ENCODE data around the gene MYT1.

- TF ChIP-seq ZNF274 (IDR thresholded peaks at IDR 0.05; ENCODE audit: low read depth, low read length), result no peak
- no peak for TF ChIP-seq YY1 (IDR thresholded peaks at IDR 0.05; ENCODE audit: insufficient read depth, insufficient read length)
- no peak for TF ChIP-seq SUZ12 (IDR thresholded peaks at IDR 0.05; ENCODE audit: extremely low read depth, insufficient read depth, insufficient read length)
Measured at GRCh38 chr20:64184795-64185194, 20.5 kb downstream of the MYT1 start.
